Left kidney (tissue), 2 donors: ENCODE results near the gene FOXP3. TPM values are rescaled to one million over a fixed set of nuclear protein-coding genes. Genes with fewer than 3 reads are reported as not detected.

Experiments
- DNase-seq: peaks from one replicate; pipeline ENCODE4 v3.0.0-alpha.2; 2013
- polyA plus RNA-seq: library from polyadenylated mRNA; unstranded; fragments of 120-200 nt; gene quantifications from one replicate; pipeline ENCODE4 v1.2.1, GENCODE V29; 2013; ENCODE audit not compliant: insufficient read length

FOXP3 gene
- polyA plus RNA-seq, 1 donor, result 0.85 TPM

GRCh38 chrX:49214996-49215526 is 49.4 kb downstream of the FOXP3 start:
- DNase-seq, result no peak

- DNase-seq, result no peak
These were observed 50.1 kb downstream of the FOXP3 start for GRCh38 chrX:49214416-49214815.

- DNase-seq, result no peak
These were observed 51.6 kb downstream of the FOXP3 start for GRCh38 chrX:49212861-49213260.

- DNase-seq, result no peak
These were observed 52.3 kb downstream of the FOXP3 start for GRCh38 chrX:49212209-49212608.

GRCh38 chrX:49211074-49211473 is 53.4 kb downstream of the FOXP3 start:
- DNase-seq, result no peak

- DNase-seq, result no peak
These were observed 54.1 kb downstream of the FOXP3 start for GRCh38 chrX:49210406-49210805.

- no peak for DNase-seq
These were observed 54.9 kb downstream of the FOXP3 start for GRCh38 chrX:49209434-49210251.

GRCh38 chrX:49208399-49208798 is 56.1 kb downstream of the FOXP3 start:
- DNase-seq, result no peak

GRCh38 chrX:49206543-49206942 is 58.0 kb downstream of the FOXP3 start:
- no peak for DNase-seq

- no peak for DNase-seq
These were observed 59.1 kb downstream of the FOXP3 start for GRCh38 chrX:49205443-49205842.

- DNase-seq, result no peak
These were observed 59.8 kb downstream of the FOXP3 start for GRCh38 chrX:49204709-49205108.

GRCh38 chrX:49204017-49204416 is 60.5 kb downstream of the FOXP3 start:
- DNase-seq, result no peak

GRCh38 chrX:49203536-49203935 is 61.0 kb downstream of the FOXP3 start:
- no peak for DNase-seq

- DNase-seq, result no peak
These were observed 62.5 kb downstream of the FOXP3 start for GRCh38 chrX:49202022-49202421.

Other genes with a start within 250 kb of the FOXP3 start
- gene TFE3, start 221.4 kb downstream of the FOXP3 start, polyA plus RNA-seq, result 32.2 TPM
- 11.7 TPM for gene CCDC120, start 205.7 kb downstream of the FOXP3 start, polyA plus RNA-seq
- gene PRAF2, start 190.7 kb downstream of the FOXP3 start, polyA plus RNA-seq, result 32.1 TPM
- 57.9 TPM for gene WDR45, start 184.8 kb downstream of the FOXP3 start, polyA plus RNA-seq
- gene GPKOW, start 141.0 kb downstream of the FOXP3 start, polyA plus RNA-seq, result 21.4 TPM
- 4.3 TPM for gene MAGIX, start 102.0 kb downstream of the FOXP3 start, polyA plus RNA-seq
- 37.9 TPM for gene PLP2, start 92.8 kb downstream of the FOXP3 start, polyA plus RNA-seq
- gene PRICKLE3, start 78.3 kb downstream of the FOXP3 start, polyA plus RNA-seq, result 5.6 TPM
- gene SYP, start 64.5 kb downstream of the FOXP3 start, polyA plus RNA-seq, result 2.6 TPM
- gene CACNA1F, start 31.4 kb downstream of the FOXP3 start, polyA plus RNA-seq, result 0.47 TPM
- 16.3 TPM for gene CCDC22, start 29.2 kb downstream of the FOXP3 start, polyA plus RNA-seq
- gene PPP1R3F, start 5.1 kb upstream of the FOXP3 start, polyA plus RNA-seq, result 8.1 TPM
- gene GAGE10, start 38.9 kb upstream of the FOXP3 start, polyA plus RNA-seq, result 0.27 TPM
- not detected for gene GAGE12J, start 57.3 kb upstream of the FOXP3 start, polyA plus RNA-seq
- gene GAGE13, start 66.9 kb upstream of the FOXP3 start, polyA plus RNA-seq, result not detected